Measurements from ENCODE around the gene ZKSCAN2.

The ZKSCAN2 gene

GRCh38 chr16:25279491-25279890 is 21.8 kb upstream of the ZKSCAN2 start:
- H3K4me3 ChIP-seq (ENCODE audit: low read depth, low read length): no peak overlapping the region
- TF ChIP-seq CTCF (IDR thresholded peaks at IDR 0.05; ENCODE audit: low read depth, low read length, missing control alignments): no peak
- DNase-seq (ENCODE audit: low read depth): no peak

- no peak overlapping the region for H3K4me3 ChIP-seq (ENCODE audit: low read depth, low read length)
- DNase-seq (ENCODE audit: low read depth): no peak
- TF ChIP-seq CTCF (IDR thresholded peaks at IDR 0.05; ENCODE audit: low read depth, low read length, missing control alignments): no peak
Observed at GRCh38 chr16:25271421-25271820, 13.8 kb upstream of the ZKSCAN2 start.

GRCh38 chr16:25270577-25270976 is 12.9 kb upstream of the ZKSCAN2 start:
- no peak overlapping the region for H3K4me3 ChIP-seq (ENCODE audit: low read depth, low read length)
- DNase-seq (ENCODE audit: low read depth): no peak
- no peak for TF ChIP-seq CTCF (IDR thresholded peaks at IDR 0.05; ENCODE audit: low read depth, low read length, missing control alignments)

- TF ChIP-seq CTCF (IDR thresholded peaks at IDR 0.05; ENCODE audit: low read depth, low read length, missing control alignments): no peak
- DNase-seq (ENCODE audit: low read depth): no peak
Observed at GRCh38 chr16:25269879-25270278, 12.2 kb upstream of the ZKSCAN2 start.

GRCh38 chr16:25265968-25266367 is 8.3 kb upstream of the ZKSCAN2 start:
- no peak overlapping the region for H3K4me3 ChIP-seq (ENCODE audit: low read depth, low read length)
- DNase-seq (ENCODE audit: low read depth): no peak
- no peak for TF ChIP-seq CTCF (IDR thresholded peaks at IDR 0.05; ENCODE audit: low read depth, low read length, missing control alignments)

More at GRCh38 chr16:25269879-25270278, 12.2 kb upstream of the ZKSCAN2 start:
- H3K4me3 ChIP-seq (ENCODE audit: low read depth, low read length): no peak overlapping the region

GRCh38 chr16:25264597-25264996 is 7.0 kb upstream of the ZKSCAN2 start:
- no peak for TF ChIP-seq CTCF (IDR thresholded peaks at IDR 0.05; ENCODE audit: low read depth, low read length, missing control alignments)
- no peak overlapping the region for H3K4me3 ChIP-seq (ENCODE audit: low read depth, low read length)
- DNase-seq (ENCODE audit: low read depth): no peak

- TF ChIP-seq CTCF (IDR thresholded peaks at IDR 0.05; ENCODE audit: low read depth, low read length, missing control alignments): no peak
- H3K4me3 ChIP-seq (ENCODE audit: low read depth, low read length): no peak overlapping the region
- no peak for DNase-seq (ENCODE audit: low read depth)
Observed at GRCh38 chr16:25260416-25260815, 2.8 kb upstream of the ZKSCAN2 start.

Data from GM12864 (cell line).